ENCODE results near the gene ASB16.
"Not testable (repeated sequence)": the region's sequence is repeated elsewhere in the genome, so short reads cannot be mapped to it uniquely, and the experiment has no call there.

Gene ASB16

DNA sequence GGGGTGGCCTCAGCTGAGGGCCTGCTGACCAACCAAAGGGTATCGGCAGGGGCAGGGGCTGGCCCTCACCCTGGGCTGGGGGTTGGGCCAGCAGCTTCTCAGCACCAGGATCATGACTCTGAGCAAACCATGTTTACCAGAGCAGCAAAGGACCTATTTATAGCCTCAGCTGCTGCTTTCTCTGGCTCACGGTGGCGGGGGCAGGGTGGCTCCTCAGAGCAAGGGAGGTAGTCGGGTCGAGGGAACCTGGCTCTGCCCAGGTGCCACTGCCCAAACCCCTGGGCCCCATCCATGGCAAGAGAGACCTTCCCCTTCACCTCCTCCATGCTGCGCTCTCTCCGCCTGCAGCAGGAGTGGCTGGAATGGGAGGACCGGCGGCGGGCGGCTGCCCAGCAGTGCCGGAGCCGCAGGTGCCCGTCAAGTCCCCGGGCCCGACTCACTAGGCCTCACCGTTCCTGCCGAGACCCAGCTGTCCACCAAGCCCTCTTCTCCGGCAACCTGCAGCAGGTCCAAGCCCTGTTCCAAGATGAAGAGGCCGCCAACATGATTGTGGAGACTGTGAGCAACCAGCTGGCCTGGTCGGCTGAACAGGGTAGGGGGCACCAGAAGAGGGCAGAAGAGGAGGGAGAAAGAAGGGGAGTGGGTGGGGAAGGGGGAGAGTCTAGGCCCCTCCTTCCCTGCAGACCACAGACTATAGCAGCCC, at the start of gene ASB16:
ASB16 (plus strand) TSS at position 206 of the 703 bp plus-strand sequence; CDS start at position 292, 86 bp downstream.
- no peak for DNase-seq

GRCh38 chr17:44120851-44121605, 49.5 kb upstream of the ASB16 start:
- DNase-seq, result no peak

DNA sequence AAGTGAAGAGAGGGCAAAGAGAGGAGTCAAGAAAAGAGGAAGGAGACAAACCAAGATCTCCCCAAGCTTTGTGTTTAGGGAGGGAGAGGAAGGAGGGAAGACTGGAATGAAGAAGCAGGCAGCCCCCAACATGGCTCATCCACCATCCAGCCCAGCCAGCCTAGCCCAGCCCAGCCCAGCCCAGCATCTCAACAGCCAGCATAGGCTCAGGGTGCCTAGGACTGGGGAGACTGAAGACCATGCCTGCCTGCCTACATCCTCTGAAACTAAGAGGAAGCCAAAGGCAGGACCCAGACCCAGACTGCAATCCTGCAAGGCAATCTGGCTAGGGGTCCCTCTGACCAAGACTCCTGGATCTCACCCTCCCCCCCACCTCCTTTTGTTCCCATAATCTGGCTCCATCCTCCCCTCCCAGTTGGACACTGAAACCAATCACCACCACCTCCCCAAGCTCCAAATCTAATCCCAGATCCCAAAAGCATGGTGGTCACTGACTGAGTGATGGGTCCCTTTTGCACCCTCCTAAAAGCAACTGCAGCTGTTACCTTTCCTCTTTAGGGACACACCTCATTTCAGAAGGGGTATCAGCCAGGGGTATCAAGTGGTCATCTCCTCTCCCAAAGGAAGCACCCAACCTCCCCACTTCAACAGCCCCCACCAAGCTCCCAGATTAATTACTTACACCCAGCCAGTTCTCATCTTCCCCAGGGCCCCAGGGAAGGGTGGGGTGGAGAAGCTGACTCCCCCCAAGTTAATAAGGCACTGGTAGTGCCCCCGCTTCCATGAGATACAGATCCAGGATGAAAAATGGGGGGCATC, 48.3 kb upstream of the ASB16 start:
- no peak for DNase-seq

- DNase-seq, result no peak
Measured at GRCh38 chr17:44122816-44123355, 47.6 kb upstream of the ASB16 start.

GRCh38 chr17:44123356-44124117, 47.0 kb upstream of the ASB16 start, which contains the start of gene HDAC5:
HDAC5 (minus strand) TSS chr17:44123641; CDS start chr17:44117515, 6,126 bp downstream.
- DNase-seq, result peak; percentile 83

DNA sequence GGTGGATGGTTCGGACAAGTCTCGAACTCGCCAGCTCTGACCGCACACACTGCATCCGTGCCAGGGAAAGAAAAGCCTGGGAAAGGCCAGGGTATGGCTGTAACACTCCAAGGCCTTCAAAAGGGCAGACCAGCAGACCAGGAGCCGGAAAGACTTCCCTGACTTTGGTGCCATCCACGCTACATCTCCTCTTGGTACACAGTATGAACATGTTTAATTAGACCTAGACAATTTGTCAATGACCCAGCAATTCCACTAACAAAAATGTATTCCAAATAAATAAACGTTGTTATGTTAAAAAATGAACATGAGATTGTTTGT, 46.4 kb upstream of the ASB16 start:
- DNase-seq, result no peak

GRCh38 chr17:44128383-44128782, 42.1 kb upstream of the ASB16 start:
- no peak for DNase-seq

GRCh38 chr17:44130693-44131349, 39.7 kb upstream of the ASB16 start:
- no peak for DNase-seq

GRCh38 chr17:44131372-44131771, 39.1 kb upstream of the ASB16 start:
- not testable (repeated sequence) for DNase-seq

- DNase-seq, result no peak
Measured at GRCh38 chr17:44132275-44132821, 38.2 kb upstream of the ASB16 start.

- no peak for DNase-seq
Measured at GRCh38 chr17:44133918-44134476, 36.5 kb upstream of the ASB16 start.

DNA sequence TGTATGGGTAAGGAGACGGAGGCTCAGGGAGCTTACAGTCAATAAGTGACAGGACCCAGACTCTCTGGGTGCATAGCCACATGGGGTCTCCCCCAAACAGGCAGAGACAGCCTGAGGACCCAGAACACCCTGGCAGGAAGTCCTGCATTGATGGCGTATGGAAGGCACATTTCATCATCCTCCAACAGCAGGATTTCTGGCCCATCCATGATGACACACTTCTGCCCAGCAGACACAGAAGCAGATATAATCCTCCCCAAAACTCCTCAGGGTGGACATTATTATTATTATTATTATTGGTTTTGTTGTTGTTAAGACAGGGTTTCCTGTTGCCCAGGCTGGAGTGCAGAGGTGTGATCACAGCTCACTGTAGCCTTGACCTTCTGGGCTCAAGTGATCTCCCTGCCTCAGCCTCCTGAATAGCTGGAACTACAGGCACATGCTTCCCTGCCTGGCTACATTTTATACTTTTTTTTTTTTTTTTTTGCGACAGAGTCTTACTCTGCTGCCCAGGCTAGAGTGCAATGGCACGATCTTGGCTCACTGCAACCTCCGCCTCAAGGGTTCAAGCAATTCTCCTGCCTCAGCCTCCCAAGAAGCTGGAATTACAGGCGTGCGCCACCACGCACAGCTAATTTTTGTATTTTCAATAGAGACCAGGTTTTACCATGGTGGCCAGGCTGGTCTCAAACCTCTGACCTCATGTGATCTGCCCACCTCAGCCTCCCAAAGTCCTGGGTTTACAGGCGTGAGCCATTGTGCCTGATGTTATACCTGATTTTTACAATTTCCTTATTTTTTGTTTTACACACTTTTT, 35.5 kb upstream of the ASB16 start:
- no peak for DNase-seq

- DNase-seq, result peak; percentile 56
Measured at GRCh38 chr17:44137891-44138709, 32.4 kb upstream of the ASB16 start.

- DNase-seq, result not testable (repeated sequence)
Measured at GRCh38 chr17:44143921-44144320, 26.6 kb upstream of the ASB16 start.

DNA sequence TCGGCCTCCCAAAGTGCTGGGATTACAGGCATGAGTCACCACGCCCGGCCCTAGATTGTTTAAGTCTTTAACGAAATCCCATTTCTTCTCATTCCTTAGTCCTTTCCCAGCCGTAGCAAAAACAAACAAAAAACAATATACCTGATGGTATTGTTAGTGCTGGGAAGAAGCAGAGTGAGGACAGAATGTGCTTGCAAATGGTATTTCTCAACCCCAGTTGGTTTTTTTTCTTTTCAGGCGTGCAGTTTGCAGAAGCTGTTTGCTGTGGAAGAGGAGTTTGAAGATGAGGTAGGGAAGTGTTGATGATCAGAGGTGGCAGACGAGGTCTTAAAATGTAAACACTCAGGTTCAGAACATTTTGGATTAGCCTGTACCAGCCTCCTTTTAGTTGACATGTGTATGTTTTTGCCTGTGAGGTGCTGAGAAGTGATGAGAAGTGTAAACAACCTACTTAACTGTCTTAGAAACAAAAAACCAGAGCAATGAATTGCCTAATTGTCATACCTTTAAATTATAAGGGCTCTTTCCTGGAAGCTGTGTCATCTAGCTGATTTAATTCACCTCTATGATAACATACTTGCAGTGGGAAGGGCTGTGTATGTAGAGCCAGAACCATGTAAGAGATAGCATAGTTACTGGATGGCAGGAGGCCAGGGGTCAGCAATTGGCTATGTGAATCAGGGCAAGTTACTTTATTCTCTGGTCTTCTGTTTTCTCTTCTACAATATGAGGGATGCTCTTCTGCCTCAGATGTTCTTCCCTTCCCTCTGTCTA, 25.4 kb upstream of the ASB16 start:
- no peak for DNase-seq

DNA sequence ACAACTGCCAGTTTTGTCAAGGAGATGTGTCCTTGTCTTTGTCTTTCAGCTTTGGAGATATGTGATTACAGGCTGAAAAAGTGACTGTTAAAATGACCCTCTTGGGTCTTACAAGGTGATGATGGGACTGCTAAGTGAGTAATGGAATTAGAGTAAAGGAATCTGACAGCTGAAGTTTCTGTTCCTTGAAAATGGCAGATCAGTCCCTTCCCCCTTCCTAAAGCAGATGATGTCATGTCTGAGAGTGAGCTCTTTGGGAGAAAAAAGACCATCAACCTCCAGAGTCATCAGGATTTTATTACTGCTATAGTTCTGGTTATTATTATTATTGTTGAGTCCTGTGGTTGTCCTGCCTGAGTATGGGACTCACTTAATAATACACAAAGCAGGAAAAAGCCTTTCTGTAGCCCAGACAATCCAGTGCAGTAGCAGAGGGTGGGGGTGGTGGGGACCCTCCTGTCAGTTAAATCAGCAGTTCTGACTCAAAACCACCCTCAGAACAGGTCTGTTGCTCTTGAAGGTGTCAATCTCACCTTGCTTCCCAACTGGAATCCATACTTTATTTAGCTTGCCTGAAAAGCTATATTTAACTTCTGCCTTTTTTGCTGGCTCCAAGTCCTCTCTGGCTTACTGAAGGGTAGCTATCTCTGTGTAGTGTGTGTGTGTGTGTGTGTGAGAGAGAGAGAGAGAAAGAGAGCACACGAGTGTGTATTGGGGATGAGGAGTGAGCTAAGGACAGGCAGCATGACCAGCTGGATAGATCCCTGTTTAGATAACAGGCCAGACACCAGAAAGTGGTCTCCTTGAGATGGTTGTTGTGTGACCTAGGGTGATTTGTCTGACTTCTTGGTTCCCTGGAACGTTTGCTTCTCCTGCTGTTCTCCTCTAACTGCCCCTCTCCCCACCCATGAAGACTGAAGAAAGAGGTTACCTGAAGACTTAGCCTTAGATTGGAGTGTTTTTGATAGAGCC, 23.8 kb upstream of the ASB16 start:
- no peak for DNase-seq

GRCh38 chr17:44147812-44148211, 22.7 kb upstream of the ASB16 start:
- DNase-seq, result no peak

Data from DMS 273 treated with DMSO at 0.1 percent for 48 hours (cell line).